Activated T-helper 1 cell treated with anti-CD3 and anti-CD28 coated beads, Interleukin-12 subunit alpha, Interleukin-12 subunit beta, Interleukin-2, Interleukin-4 antibody, amounts not matched to agents 30 ng/mL and 10 ng/mL and 1 ng/mL, durations not matched to agents 14 hours and 24 hours and 36 hours (primary cell): ENCODE results near the gene PLRG1. TPM values are rescaled to one million over a fixed set of nuclear protein-coding genes. Genes with fewer than 3 reads are reported as not detected.
A peak's percentile ranks its signal among the peaks of the same experiment; 100 is the strongest.

Experiments used
- DNase-seq: peaks from one replicate; pipeline ENCODE4 v3.0.0; 2021; ENCODE audit warnings: low spot score
- H3K27ac Mint-ChIP-seq: one replicate; pipeline ENCODE4 v1.8.0; 2021; ENCODE audit warnings: mild to moderate bottlenecking, mixed read lengths
- H3K27me3 Mint-ChIP-seq: one replicate; pipeline ENCODE4 v1.8.0; 2022; ENCODE audit warnings: mild to moderate bottlenecking, moderate library complexity, mixed read lengths; ENCODE audit not compliant: insufficient read depth
- H3K36me3 Mint-ChIP-seq: one replicate; pipeline ENCODE4 v1.8.0; 2021; ENCODE audit warnings: low read depth, mixed read lengths
- H3K4me1 Mint-ChIP-seq: one replicate; pipeline ENCODE4 v1.8.0; 2021; ENCODE audit warnings: low read depth, mixed read lengths
- H3K4me3 Mint-ChIP-seq: one replicate; pipeline ENCODE4 v1.8.0; 2021; ENCODE audit warnings: mild to moderate bottlenecking, moderate library complexity, mixed read lengths
- H3K9me3 Mint-ChIP-seq: one replicate; pipeline ENCODE4 v1.8.0; 2021; ENCODE audit warnings: mixed read lengths
- intact Hi-C: fragments of 100-400 bp; cut with micrococcal nuclease; formaldehyde crosslinking; loops from one replicate; pipeline ENCODE4 v1.15.1; 2024
- total RNA-seq: library from RNA; stranded (reverse); gene quantifications from 2 replicates; pipeline ENCODE4 v1.2.3, GENCODE V29; 2022

The PLRG1 gene
- total RNA-seq, 1 donor from 2014 or later: 96.4 TPM

DNA sequence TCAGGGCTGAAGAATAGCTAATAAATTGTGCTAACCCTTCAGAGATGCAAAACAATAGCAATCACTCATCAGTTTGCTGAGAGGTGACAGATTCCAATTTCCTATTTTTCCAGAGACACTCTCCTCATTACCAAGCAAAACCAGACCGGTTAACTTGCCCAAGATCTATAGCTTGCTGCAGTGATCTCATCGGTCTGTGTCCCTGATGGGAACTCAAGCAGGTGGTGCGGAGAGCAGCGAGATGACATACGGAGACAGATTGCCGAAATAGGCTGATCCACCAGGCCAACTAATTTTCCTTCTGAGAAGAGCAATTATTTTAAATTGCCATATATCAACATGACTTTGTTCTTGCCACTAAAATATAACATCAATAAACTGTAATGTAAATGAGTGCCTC, 48.1 kb downstream of the PLRG1 start:
- intact Hi-C loops: no loop called here
- H3K36me3 Mint-ChIP-seq: no peaks in the 10 kb centered on the region
- H3K4me3 Mint-ChIP-seq: no peak overlapping the region
- H3K27me3 Mint-ChIP-seq: peaks cover 20% of the 10 kb centered on the region
- no peak overlapping the region for H3K27ac Mint-ChIP-seq
- no peaks in the 10 kb centered on the region for H3K4me1 Mint-ChIP-seq
- no peak for DNase-seq
- H3K9me3 Mint-ChIP-seq: no peaks in the 10 kb centered on the region

- H3K36me3 Mint-ChIP-seq: no peaks in the 10 kb centered on the region
- H3K27ac Mint-ChIP-seq: no peak overlapping the region
Measured at GRCh38 chr4:154497889-154498288, 52.3 kb downstream of the PLRG1 start.

GRCh38 chr4:154495867-154496266, 54.3 kb downstream of the PLRG1 start:
- H3K4me1 Mint-ChIP-seq: peaks cover 15% of the 10 kb centered on the region
- DNase-seq: no peak
- H3K27me3 Mint-ChIP-seq: peaks cover 46% of the 10 kb centered on the region
- H3K9me3 Mint-ChIP-seq: no peaks in the 10 kb centered on the region
- intact Hi-C loops: no loop called here
- H3K36me3 Mint-ChIP-seq: peaks cover 2% of the 10 kb centered on the region
- H3K4me3 Mint-ChIP-seq: no peak overlapping the region
- H3K27ac Mint-ChIP-seq: no peak overlapping the region

More at GRCh38 chr4:154497889-154498288, 52.3 kb downstream of the PLRG1 start:
- DNase-seq: no peak
- no peaks in the 10 kb centered on the region for H3K9me3 Mint-ChIP-seq
- no peak overlapping the region for H3K4me3 Mint-ChIP-seq
- H3K4me1 Mint-ChIP-seq: no peaks in the 10 kb centered on the region
- peaks cover 31% of the 10 kb centered on the region for H3K27me3 Mint-ChIP-seq
- intact Hi-C loops: no loop called here

DNA sequence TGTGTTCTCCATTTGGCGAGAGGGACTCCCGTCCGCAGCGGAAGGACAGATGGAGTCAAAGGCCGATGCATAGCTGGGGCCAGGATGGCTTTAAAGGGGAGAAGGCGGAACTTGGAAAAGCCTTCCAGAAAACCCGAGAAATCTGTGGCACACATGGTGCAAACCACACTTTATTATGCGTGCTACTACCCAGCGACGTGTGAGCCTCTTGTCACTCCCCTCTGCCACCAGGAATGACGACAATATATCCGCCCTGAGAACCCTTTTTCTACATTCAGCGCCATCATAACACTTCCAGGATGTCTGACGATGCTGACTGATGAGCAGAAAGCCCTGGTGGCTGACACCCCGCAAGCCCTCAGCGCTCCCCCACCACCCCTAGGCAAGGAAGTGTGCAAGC, 57.9 kb downstream of the PLRG1 start:
- intact Hi-C loops: loop anchor here (5.0 kb wide), 2 partner anchors 250 to 700 kb away; partner anchors contain the start of gene LRAT

GRCh38 chr4:154491341-154492271, 58.6 kb downstream of the PLRG1 start, which contains the start of gene DCHS2:
Gene DCHS2 (minus strand): TSS chr4:154491799. CDS start chr4:154491355, 444 bp downstream.
- peaks cover 15% of the 10 kb centered on the region for H3K4me1 Mint-ChIP-seq
- no peaks in the 10 kb centered on the region for H3K9me3 Mint-ChIP-seq
- DNase-seq: no peak
- H3K27ac Mint-ChIP-seq: peak within 1 kb of the TSS; percentile 58
- H3K36me3 Mint-ChIP-seq: peaks cover 2% of the 10 kb centered on the region
- peak within 1 kb of the TSS; percentile 67 for H3K4me3 Mint-ChIP-seq
- H3K27me3 Mint-ChIP-seq: peaks cover 73% of the 10 kb centered on the region
- intact Hi-C loops: loop anchor here (5.0 kb wide), 2 partner anchors 251 to 699 kb away; partner anchors contain the start of gene LRAT

More for the DNA sequence above, 57.9 kb downstream of the PLRG1 start:
- peak overlapping the region; percentile 22 for H3K4me3 Mint-ChIP-seq
- peaks cover 15% of the 10 kb centered on the region for H3K4me1 Mint-ChIP-seq
- peaks cover 70% of the 10 kb centered on the region for H3K27me3 Mint-ChIP-seq
- no peak overlapping the region for H3K27ac Mint-ChIP-seq
- no peak for DNase-seq
- H3K9me3 Mint-ChIP-seq: no peaks in the 10 kb centered on the region
- H3K36me3 Mint-ChIP-seq: peaks cover 2% of the 10 kb centered on the region

DNA sequence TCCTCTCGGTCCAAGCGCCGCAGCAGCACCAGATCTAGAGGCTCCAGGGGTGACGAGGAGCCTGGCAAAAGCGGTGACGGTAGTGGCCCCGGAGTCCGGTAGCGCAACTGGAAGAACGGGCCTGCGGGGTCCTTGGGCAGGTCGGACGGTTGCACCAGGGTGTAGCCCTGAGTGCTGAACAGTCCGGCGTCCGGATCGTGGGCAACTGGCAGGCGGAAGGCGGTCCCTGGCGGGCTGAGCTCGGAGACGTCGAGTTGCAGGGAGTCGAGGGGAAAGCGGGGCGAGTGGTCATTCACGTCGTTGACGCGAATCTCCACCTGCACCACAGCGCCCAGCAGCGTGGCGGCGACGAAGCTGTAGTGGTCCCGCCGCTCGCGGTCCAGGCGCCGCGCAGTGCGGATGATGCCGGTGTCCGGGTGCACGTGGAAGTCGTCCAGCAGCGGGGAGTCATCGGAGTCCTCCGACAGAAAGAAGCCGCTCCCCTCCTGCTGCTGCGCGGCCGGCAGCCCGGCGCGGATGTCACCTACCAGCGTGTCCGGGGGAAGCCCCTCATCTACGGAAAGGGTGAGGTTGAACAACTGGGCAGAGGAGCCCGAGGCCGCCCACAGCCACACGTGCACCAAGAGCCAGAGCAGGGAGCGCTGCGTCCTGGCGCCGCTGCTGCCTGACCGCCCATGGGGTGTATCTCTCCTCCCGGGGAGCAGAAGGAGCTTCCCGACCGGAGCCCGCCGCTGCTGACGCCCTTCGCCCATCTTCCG, 59.4 kb downstream of the PLRG1 start:
- Mint-ChIP-seq H3K27ac (peak overlapping the region; percentile 58), H3K36me3 (peaks cover 2% of the 10 kb centered on the region), H3K9me3 (no peaks in the 10 kb centered on the region), H3K4me3 (peak overlapping the region; percentile 67), H3K27me3 (peaks cover 65% of the 10 kb centered on the region), H3K4me1 (peaks cover 15% of the 10 kb centered on the region)
- intact Hi-C loops: loop anchor here (5.0 kb wide), 2 partner anchors 252 to 698 kb away; partner anchors contain the start of gene LRAT
- no peak for DNase-seq

GRCh38 chr4:154490234-154490582, 60.0 kb downstream of the PLRG1 start:
- intact Hi-C loops: loop anchor here (5.0 kb wide), 2 partner anchors 252 to 698 kb away; partner anchors contain the start of gene LRAT
- no peak for DNase-seq
- no peak overlapping the region for H3K4me3 Mint-ChIP-seq
- peaks cover 15% of the 10 kb centered on the region for H3K4me1 Mint-ChIP-seq
- peaks cover 2% of the 10 kb centered on the region for H3K36me3 Mint-ChIP-seq
- H3K9me3 Mint-ChIP-seq: no peaks in the 10 kb centered on the region
- H3K27ac Mint-ChIP-seq: peak overlapping the region; percentile 58
- H3K27me3 Mint-ChIP-seq: peaks cover 64% of the 10 kb centered on the region

GRCh38 chr4:154489558-154490233, 60.5 kb downstream of the PLRG1 start:
- Mint-ChIP-seq H3K9me3 (no peaks in the 10 kb centered on the region), H3K36me3 (peaks cover 2% of the 10 kb centered on the region), H3K27ac (no peak overlapping the region), H3K27me3 (peaks cover 64% of the 10 kb centered on the region), H3K4me3 (no peak overlapping the region), H3K4me1 (peaks cover 15% of the 10 kb centered on the region)
- intact Hi-C loops: loop anchor here (5.0 kb wide), 2 partner anchors 253 to 697 kb away; partner anchors contain the start of gene LRAT
- DNase-seq: no peak

DNA sequence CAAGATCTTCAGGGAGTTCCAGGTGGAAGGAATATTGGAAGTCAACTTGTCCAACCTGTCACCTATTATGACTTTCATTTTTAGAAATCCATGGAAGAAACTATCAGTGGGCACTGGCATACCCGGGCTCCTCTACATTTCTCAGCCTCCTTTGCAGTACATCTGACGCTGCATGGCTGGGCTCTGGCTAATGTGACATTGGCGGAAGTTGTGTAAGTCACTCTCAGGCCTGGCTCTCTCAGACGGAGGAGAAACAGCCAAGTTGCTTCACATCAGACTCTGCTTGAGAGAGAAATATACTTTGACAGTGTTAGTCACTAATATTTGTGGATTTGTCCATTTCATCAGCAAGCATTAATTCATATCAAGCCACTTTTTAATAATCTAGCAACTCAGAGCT, 63.1 kb downstream of the PLRG1 start:
- Mint-ChIP-seq H3K4me3 (no peak overlapping the region), H3K9me3 (no peaks in the 10 kb centered on the region), H3K36me3 (peaks cover 2% of the 10 kb centered on the region), H3K27ac (no peak overlapping the region), H3K4me1 (peaks cover 10% of the 10 kb centered on the region), H3K27me3 (peaks cover 40% of the 10 kb centered on the region)
- intact Hi-C loops: no loop called here
- no peak for DNase-seq

GRCh38 chr4:154485127-154485773, 65.0 kb downstream of the PLRG1 start:
- H3K36me3 Mint-ChIP-seq: no peaks in the 10 kb centered on the region
- H3K27ac Mint-ChIP-seq: no peak overlapping the region
- peaks cover 23% of the 10 kb centered on the region for H3K27me3 Mint-ChIP-seq
- no peaks in the 10 kb centered on the region for H3K4me1 Mint-ChIP-seq
- intact Hi-C loops: no loop called here
- no peak overlapping the region for H3K4me3 Mint-ChIP-seq
- H3K9me3 Mint-ChIP-seq: no peaks in the 10 kb centered on the region
- no peak for DNase-seq
